Prostate gland (tissue), 2 donors: ENCODE results near the gene NCAM1.

Source experiments
- POLR2A ChIP-seq: fragments of 450-650 bp; IDR thresholded peaks from one replicate; pipeline ENCODE4 v1.6.1; 2016; ENCODE audit warnings: antibody characterized with exemption, mild to moderate bottlenecking
- POLR2AphosphoS5 ChIP-seq: sonication (generic); formaldehyde crosslinking; IDR thresholded peaks from one replicate; pipeline ENCODE4 v1.6.1; 2017; ENCODE audit warnings: antibody characterized with exemption
- TF ChIP-seq, protein P1 (sequence below), 4 experiments: fragments of 200-600 bp in 2 of 4; fragments of 450-650 bp in 2 of 4; sonication (generic) in 2 of 4; IDR thresholded peaks; 1 replicate in 3 of 4; 2 replicates in 1 of 4; pipeline ENCODE4 v1.5.1; 2016 to 2019; ENCODE audit warnings: antibody characterized with exemption in 4 of 4, mild to moderate bottlenecking in 2 of 4, moderate library complexity in 2 of 4

GRCh38 chr11:113260541-113260940 is 299.3 kb downstream of the NCAM1 start:
- TF ChIP-seq, protein P1, sequence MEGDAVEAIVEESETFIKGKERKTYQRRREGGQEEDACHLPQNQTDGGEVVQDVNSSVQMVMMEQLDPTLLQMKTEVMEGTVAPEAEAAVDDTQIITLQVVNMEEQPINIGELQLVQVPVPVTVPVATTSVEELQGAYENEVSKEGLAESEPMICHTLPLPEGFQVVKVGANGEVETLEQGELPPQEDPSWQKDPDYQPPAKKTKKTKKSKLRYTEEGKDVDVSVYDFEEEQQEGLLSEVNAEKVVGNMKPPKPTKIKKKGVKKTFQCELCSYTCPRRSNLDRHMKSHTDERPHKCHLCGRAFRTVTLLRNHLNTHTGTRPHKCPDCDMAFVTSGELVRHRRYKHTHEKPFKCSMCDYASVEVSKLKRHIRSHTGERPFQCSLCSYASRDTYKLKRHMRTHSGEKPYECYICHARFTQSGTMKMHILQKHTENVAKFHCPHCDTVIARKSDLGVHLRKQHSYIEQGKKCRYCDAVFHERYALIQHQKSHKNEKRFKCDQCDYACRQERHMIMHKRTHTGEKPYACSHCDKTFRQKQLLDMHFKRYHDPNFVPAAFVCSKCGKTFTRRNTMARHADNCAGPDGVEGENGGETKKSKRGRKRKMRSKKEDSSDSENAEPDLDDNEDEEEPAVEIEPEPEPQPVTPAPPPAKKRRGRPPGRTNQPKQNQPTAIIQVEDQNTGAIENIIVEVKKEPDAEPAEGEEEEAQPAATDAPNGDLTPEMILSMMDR (IDR thresholded peaks at IDR 0.05), result no peak
- TF ChIP-seq POLR2A (no peak), POLR2AphosphoS5 (no peak)
